Fibroblast of upper back skin (primary cell): Measurements from ENCODE around the gene DCAF15.

Source experiments
- DNase-seq: peaks from one replicate; pipeline ENCODE4 v3.0.0-alpha.2; 2013

The DCAF15 gene

DNA sequence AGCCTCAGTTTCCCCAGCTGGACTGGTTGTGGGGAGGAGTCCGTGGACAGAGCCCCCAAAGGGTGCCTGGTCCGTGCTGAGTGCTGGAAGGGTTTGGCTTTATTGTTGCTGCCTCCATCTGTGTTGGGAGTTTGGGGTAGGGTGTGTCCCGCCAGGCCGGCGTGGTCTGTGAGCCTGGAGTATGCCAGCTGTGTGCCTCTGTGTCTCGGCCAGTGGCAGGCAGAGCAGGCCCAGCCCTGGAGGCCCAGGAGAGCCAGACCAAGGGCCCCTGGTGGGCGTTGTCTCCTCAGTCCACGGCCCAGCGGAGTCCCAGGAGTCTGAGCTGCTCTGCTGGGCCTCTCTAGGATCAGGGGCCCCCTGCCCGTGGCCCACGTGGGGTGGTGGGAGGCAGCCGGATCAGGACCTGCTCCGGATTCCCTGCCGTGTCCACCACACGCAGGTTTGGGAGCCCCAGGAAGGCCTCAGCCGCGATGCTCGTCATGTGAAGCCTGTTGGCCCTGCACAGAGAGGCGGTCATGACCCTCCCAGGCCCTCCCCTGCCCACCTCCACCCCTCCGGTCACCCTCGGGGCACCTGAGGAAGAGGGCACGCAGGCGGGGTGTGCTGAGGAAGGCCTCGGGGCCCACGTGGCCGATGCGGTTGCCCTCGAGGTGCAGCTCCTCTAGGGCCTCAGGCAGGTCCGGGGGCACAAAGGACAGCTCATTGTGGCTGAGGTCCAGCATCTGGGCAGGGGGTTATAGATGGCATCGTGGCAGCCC lies 20.7 kb upstream of the DCAF15 start:
- no peak for DNase-seq

- DNase-seq: no peak
Measured at GRCh38 chr19:13932149-13932637, 20.1 kb upstream of the DCAF15 start.

DNA sequence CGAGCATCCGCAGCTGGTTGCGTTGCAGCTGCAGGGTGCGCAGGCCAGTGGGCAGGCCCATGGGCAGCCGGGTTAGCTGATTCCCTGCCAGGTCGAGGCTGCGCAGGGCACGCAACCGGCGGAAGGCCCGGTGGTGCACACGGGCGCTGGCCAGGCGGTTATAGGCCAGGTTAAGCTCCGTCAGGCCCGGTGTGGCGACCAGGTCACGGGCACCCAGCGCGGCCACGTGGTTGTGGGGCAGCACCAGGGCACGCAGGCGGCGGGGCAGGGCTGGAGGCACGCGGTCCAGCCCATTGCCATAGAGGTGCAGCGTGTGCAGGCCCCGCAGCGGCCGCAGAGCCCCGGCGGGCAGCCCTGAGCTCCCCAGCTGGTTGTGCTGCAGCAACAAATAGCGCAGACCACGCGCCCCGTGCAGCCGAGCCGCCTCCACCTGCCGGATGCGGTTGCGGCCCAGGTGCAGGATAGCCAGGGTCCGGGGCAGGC lies 19.4 kb upstream of the DCAF15 start:
- DNase-seq: no peak

GRCh38 chr19:13934785-13935109 lies 17.6 kb upstream of the DCAF15 start:
- DNase-seq: no peak

DNA sequence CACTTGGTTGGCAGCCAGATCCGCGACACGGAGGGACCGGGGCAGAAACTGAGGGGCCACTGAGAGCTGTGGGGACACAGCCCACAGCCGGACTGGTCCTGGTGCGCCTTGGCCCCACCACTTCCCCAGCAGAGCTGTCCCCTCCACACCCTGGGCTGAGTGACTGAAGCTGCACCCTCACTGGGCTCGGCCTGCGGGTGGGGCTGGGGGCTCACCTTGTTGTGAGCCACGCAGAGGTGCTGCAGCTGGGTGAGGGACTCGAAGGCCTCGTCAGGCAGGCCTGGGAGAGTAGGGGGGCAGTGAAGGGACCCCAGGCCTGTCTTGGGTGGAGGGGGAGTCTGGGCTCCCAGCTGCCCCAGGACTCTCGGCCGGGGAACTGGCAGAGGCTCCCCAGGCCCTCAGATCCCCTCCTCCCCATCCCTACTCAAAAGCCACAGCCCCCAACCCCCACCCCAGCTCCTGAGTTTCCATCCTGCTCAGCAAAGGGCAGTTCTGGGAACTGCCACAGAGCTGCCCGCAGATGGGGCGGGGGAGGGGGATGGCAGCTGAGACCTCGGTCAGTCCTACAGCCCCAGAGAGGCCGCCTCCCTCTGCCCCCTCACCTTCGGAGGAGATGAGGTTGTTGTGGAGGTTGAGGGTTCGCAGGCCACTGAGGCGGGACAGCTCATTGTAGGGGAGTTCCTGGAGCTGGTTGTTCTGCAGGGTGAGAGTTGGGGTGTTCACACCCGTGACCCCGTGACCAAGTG lies 16.4 kb upstream of the DCAF15 start:
- DNase-seq: peak; percentile 33

GRCh38 chr19:13937479-13938300 lies 14.6 kb upstream of the DCAF15 start:
- no peak for DNase-seq

- DNase-seq: peak; percentile 90
Measured at GRCh38 chr19:13938301-13939064, 13.8 kb upstream of the DCAF15 start, which contains the start of gene PODNL1. Gene PODNL1, minus strand, starts transcription at chr19:13938417. Its CDS starts 236 bp downstream, at chr19:13938181.

- DNase-seq: no peak
Measured at GRCh38 chr19:13942023-13942684, 10.2 kb upstream of the DCAF15 start.

GRCh38 chr19:13946414-13946813 lies 5.9 kb upstream of the DCAF15 start:
- DNase-seq: no peak

DNA sequence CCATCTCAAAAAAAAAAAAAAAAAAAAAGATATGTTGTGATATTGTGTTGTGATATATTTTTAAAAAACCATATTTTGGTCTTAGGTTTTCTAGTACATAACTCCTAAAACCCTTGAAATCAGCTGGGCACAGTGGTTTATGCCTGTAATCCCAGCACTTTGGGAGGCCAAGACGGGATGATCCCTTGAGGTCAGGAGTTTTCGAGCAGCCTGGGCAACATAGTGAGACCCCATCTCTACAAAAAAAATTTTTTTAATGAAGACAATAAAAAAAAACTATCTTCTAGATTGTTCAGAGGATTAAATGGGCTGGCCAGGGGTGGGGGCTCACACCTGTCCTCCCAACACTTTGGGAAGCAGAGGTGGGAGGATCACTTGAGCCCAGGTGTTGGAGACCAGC lies 1.3 kb upstream of the DCAF15 start:
- DNase-seq: no peak

- no peak for DNase-seq
Measured at GRCh38 chr19:13951799-13952153, 533 bp upstream of the DCAF15 start.

DNA sequence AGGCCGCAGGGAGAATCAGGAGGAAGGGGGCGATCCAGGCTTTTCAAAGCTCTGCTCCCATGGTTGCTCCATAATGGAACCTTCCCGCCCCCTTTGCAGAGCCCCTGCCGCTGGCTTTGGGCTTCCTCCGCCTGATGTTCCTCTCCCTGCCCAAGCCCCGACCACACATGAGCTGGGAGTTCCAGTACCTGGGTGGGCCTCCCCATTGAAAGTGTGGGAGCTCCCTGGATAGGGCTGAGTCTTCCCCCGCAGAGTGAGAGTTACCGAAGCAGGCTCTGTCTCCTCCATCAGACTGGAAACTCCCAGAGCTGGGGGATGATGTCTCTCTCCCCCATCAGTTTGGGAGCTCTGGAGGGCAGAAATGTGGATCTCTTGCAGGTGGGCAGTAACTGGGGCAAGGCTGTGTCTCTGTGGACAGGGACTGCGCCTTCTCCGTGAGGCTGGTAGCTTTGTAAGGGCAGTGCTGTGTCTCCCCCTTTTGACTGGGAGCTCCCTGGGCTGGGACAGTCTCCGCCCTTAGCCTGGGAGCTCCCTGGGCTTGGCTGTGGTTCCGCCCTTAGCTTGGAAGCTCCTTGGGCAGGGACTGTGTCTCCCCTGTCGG lies 722 bp downstream of the DCAF15 start:
- peak; percentile 33 for DNase-seq

DNA sequence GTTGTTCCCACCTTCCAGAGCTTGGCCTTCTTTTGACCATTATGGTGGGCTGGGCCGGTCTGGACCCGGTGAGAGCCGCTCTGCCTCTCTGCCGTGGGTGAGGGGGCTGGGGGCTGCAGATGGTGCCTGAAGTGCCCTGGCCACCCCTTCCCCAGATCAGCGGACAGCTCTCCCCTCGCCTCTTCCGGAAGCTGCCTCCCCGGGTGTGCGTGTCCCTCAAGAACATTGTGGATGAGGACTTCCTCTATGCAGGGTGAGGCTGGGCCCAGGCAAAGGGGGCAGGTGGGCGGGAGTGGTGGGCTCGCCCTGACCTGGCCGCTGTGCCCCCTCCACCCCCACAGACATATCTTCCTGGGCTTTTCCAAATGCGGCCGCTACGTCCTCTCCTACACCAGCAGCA lies 1.9 kb downstream of the DCAF15 start:
- no peak for DNase-seq

GRCh38 chr19:13955662-13956364 lies 3.5 kb downstream of the DCAF15 start:
- DNase-seq: no peak

DNA sequence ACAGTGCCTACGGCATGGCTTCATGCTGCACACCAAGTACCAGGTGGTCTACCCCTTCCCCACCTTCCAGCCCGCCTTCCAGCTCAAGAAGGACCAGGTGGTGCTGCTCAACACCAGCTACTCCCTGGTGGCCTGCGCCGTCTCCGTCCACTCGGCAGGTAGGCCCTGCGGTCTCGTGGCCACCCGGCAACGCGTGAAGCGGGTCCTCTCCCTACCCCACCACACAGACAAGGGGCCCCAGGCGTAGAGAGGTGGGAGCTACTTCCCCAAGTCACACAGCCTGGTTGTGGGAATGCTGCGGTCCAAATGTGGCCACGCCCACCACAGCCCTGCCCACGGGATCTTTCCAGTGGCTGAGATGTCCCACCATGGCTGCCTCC lies 4.0 kb downstream of the DCAF15 start:
- no peak for DNase-seq

DNA sequence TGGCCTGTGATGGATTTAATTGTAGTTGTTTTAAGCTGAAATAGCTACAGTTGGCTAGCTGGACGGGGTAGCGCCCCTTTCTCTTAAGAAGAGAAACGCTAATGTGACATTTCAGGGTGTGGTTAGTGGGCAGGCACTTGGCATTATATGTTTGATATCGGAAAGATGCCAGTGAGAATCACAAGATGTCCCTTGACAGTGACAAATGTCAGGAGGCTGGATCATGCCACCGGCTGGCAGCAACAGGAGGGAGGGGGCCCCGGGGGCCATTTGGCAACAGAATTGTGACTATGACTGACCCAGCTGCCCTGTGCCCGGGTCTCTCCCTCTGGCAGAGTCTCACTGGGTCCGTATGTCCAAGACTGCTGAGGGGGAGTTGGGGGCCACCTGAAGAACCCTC lies 4.7 kb downstream of the DCAF15 start:
- DNase-seq: no peak

- no peak for DNase-seq
Measured at GRCh38 chr19:13958043-13958442, 5.7 kb downstream of the DCAF15 start.

GRCh38 chr19:13959141-13959961 lies 7.0 kb downstream of the DCAF15 start:
- no peak for DNase-seq

GRCh38 chr19:13959962-13960862 lies 7.9 kb downstream of the DCAF15 start:
- no peak for DNase-seq
